G401.6 (cell line): ENCODE measurements around the gene PINLYP.
"Not testable (repeated sequence)": the region's sequence is repeated elsewhere in the genome, so short reads cannot be mapped to it uniquely, and the experiment has no call there.

Experiments used
- FAIRE-seq: peaks from 2 replicates; lab custom pipeline; 2012; peaks lifted over from hg19 to GRCh38; lab: Jason Lieb, UNC

The PINLYP gene

GRCh38 chr19:43584484-43584883 is 8.9 kb downstream of the PINLYP start:
- no peak for FAIRE-seq

GRCh38 chr19:43586346-43586745 is 10.7 kb downstream of the PINLYP start:
- no peak for FAIRE-seq

GRCh38 chr19:43587029-43587428 is 11.4 kb downstream of the PINLYP start:
- FAIRE-seq: not testable (repeated sequence)

GRCh38 chr19:43589277-43589676 is 13.7 kb downstream of the PINLYP start:
- no peak for FAIRE-seq

GRCh38 chr19:43589678-43590077 is 14.1 kb downstream of the PINLYP start:
- FAIRE-seq: no peak

- FAIRE-seq: no peak
These were observed 16.5 kb downstream of the PINLYP start for GRCh38 chr19:43591904-43592772.

- no peak for FAIRE-seq
These were observed 17.3 kb downstream of the PINLYP start for GRCh38 chr19:43592800-43593350.

- no peak for FAIRE-seq
These were observed 18.6 kb downstream of the PINLYP start for GRCh38 chr19:43594081-43594697.

- no peak for FAIRE-seq
These were observed 19.4 kb downstream of the PINLYP start for GRCh38 chr19:43594710-43595604.

GRCh38 chr19:43595605-43595998 is 20.0 kb downstream of the PINLYP start:
- FAIRE-seq: no peak

- peak; percentile 99 for FAIRE-seq
These were observed 20.6 kb downstream of the PINLYP start, which contains the start of the genes IRGQ and ZNF576 for GRCh38 chr19:43595999-43596841. Gene IRGQ (minus strand): TSS chr19:43596134. CDS start chr19:43595338, 796 bp downstream. Gene ZNF576 (plus strand): TSS chr19:43596595. CDS start chr19:43597109, 514 bp downstream.

- no peak for FAIRE-seq
These were observed 21.4 kb downstream of the PINLYP start for GRCh38 chr19:43596842-43597461.

- no peak for FAIRE-seq
These were observed 22.3 kb downstream of the PINLYP start for GRCh38 chr19:43597876-43598275.

- FAIRE-seq: no peak
These were observed 23.0 kb downstream of the PINLYP start for GRCh38 chr19:43598445-43599240.

- FAIRE-seq: no peak
These were observed 24.2 kb downstream of the PINLYP start for GRCh38 chr19:43599635-43600295.

- FAIRE-seq: not testable (repeated sequence)
These were observed 24.7 kb downstream of the PINLYP start for GRCh38 chr19:43600326-43600725.

- FAIRE-seq: no peak
These were observed 30.4 kb downstream of the PINLYP start for GRCh38 chr19:43605875-43606568.

- FAIRE-seq: no peak
These were observed 31.1 kb downstream of the PINLYP start for GRCh38 chr19:43606569-43607229.
